Measurements from ENCODE around the gene MED12.

DNA sequence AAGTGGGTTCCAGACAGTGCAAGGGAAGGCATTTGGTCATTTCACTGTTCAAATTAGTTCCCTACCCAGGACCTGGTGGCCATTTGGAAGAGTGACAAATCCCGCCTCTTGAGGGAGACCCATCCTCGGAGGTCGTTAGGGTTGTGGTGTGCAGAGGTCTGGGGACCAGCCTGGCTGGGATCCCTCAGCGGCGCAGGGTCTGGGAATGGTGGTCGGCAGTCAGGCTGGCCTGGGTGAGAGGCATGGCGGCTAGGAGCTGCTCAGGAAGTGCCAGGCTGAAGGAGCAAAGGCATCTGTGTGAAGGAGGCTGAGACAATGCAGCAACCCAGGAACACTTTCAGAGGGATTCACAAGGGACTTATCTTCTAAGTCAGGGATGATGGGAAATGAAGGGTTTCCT, 33.0 kb downstream of the MED12 start:
- TF ChIP-seq, protein P1, sequence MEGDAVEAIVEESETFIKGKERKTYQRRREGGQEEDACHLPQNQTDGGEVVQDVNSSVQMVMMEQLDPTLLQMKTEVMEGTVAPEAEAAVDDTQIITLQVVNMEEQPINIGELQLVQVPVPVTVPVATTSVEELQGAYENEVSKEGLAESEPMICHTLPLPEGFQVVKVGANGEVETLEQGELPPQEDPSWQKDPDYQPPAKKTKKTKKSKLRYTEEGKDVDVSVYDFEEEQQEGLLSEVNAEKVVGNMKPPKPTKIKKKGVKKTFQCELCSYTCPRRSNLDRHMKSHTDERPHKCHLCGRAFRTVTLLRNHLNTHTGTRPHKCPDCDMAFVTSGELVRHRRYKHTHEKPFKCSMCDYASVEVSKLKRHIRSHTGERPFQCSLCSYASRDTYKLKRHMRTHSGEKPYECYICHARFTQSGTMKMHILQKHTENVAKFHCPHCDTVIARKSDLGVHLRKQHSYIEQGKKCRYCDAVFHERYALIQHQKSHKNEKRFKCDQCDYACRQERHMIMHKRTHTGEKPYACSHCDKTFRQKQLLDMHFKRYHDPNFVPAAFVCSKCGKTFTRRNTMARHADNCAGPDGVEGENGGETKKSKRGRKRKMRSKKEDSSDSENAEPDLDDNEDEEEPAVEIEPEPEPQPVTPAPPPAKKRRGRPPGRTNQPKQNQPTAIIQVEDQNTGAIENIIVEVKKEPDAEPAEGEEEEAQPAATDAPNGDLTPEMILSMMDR (IDR thresholded peaks at IDR 0.05), result no peak
- TF ChIP-seq POLR2A (IDR thresholded peaks at IDR 0.05) (no peak), POLR2AphosphoS5 (IDR thresholded peaks at IDR 0.05) (no peak), EP300 (IDR thresholded peaks at IDR 0.05) (no peak)
